WTC11 (cell line): ENCODE measurements around the gene IMPDH2. TPM values are rescaled to one million over a fixed set of nuclear protein-coding genes. Genes with fewer than 3 reads are reported as not detected.

Source experiments
- ATAC-seq: fragments of 200-7000 bp; cut with Tn5 transposase; 2 replicates; pipeline ENCODE4 v1.10.0; 2021; ENCODE audit warnings: mild to moderate bottlenecking, moderate library complexity
- CTCF ChIA-PET: fragments of 300-600 bp; sonication (Branson Sonifier 250); formaldehyde crosslinking; loops from one replicate; lab custom pipeline; 2021; ENCODE audit warnings: antibody characterized with exemption; lab: Charles Lee
- POLR2A ChIA-PET: fragments of 350-600 bp; sonication (Branson Sonifier 250); formaldehyde crosslinking; loops from one replicate; lab custom pipeline; 2021; ENCODE audit warnings: antibody characterized with exemption; lab: Charles Lee
- DNase-seq: peaks from one replicate; pipeline ENCODE4 v3.0.0; 2021; ENCODE audit warnings: low spot score
- H3K27ac Mint-ChIP-seq: 2 replicates; pipeline ENCODE4 v1.8.0; 2021; ENCODE audit warnings: mixed read lengths
- H3K27me3 Mint-ChIP-seq: 2 replicates; pipeline ENCODE4 v1.8.0; 2021; ENCODE audit warnings: low read depth, mild to moderate bottlenecking, moderate library complexity, mixed read lengths
- H3K36me3 Mint-ChIP-seq: 2 replicates; pipeline ENCODE4 v1.8.0; 2021; ENCODE audit warnings: mixed read lengths
- H3K4me1 Mint-ChIP-seq: 2 replicates; pipeline ENCODE4 v1.8.0; 2022; ENCODE audit warnings: mixed read lengths
- H3K4me3 Mint-ChIP-seq: 2 replicates; pipeline ENCODE4 v1.8.0; 2021; ENCODE audit warnings: mild to moderate bottlenecking, moderate library complexity, mixed read lengths
- H3K9me3 Mint-ChIP-seq: 2 replicates; pipeline ENCODE4 v1.8.0; 2021; ENCODE audit warnings: mixed read lengths
- ARID4B ChIP-seq: sonication (generic); formaldehyde crosslinking; IDR thresholded peaks from 2 replicates; pipeline ENCODE4 v1.8.0; 2023; ENCODE audit warnings: missing genetic modification reagents, mild to moderate bottlenecking, borderline replicate concordance
- ATF1 ChIP-seq: sonication (generic); formaldehyde crosslinking; IDR thresholded peaks from 2 replicates; pipeline ENCODE4 v1.8.1; 2023; ENCODE audit warnings: mild to moderate bottlenecking, moderate library complexity, missing genetic modification reagents
- ATF2 ChIP-seq: sonication (generic); formaldehyde crosslinking; IDR thresholded peaks from 2 replicates; pipeline ENCODE4 v1.8.1; 2022; ENCODE audit warnings: low read depth, missing genetic modification reagents, borderline replicate concordance
- ATF3 ChIP-seq: sonication (generic); formaldehyde crosslinking; conservative IDR thresholded peaks from 2 replicates; pipeline ENCODE4 v1.8.1; 2022; ENCODE audit warnings: mild to moderate bottlenecking, missing genetic modification reagents
- CREM ChIP-seq: sonication (generic); formaldehyde crosslinking; IDR thresholded peaks from 2 replicates; pipeline ENCODE4 v1.8.1; 2022; ENCODE audit warnings: mild to moderate bottlenecking, missing genetic modification reagents, moderate library complexity
- E2F5 ChIP-seq: sonication (generic); formaldehyde crosslinking; IDR thresholded peaks from 2 replicates; pipeline ENCODE4 v1.8.1; 2022; ENCODE audit warnings: mild to moderate bottlenecking, moderate library complexity, missing genetic modification reagents
- FOXK1 ChIP-seq: sonication (generic); formaldehyde crosslinking; IDR thresholded peaks from 2 replicates; pipeline ENCODE4 v1.8.0; 2022; ENCODE audit warnings: mild to moderate bottlenecking, moderate library complexity, missing genetic modification reagents
- GABPB1 ChIP-seq: sonication (generic); formaldehyde crosslinking; IDR thresholded peaks from 2 replicates; pipeline ENCODE4 v1.8.1; 2023; ENCODE audit warnings: mild to moderate bottlenecking, missing genetic modification reagents
- GTF2I ChIP-seq: fragments of 250-450 bp; sonication (Bioruptor Pico); conservative IDR thresholded peaks from 2 replicates; pipeline ENCODE4 v1.4.0; 2021; ENCODE audit warnings: mild to moderate bottlenecking
- KAT7 ChIP-seq: sonication (generic); formaldehyde crosslinking; IDR thresholded peaks from 2 replicates; pipeline ENCODE4 v1.8.1; 2023; ENCODE audit warnings: missing genetic modification reagents, mild to moderate bottlenecking, borderline replicate concordance
- RELA ChIP-seq: sonication (generic); formaldehyde crosslinking; IDR thresholded peaks from 2 replicates; pipeline ENCODE4 v1.8.1; 2022; ENCODE audit warnings: missing genetic modification reagents, mild to moderate bottlenecking, borderline replicate concordance
- STAT6 ChIP-seq: sonication (generic); formaldehyde crosslinking; conservative IDR thresholded peaks from 2 replicates; pipeline ENCODE4 v1.8.1; 2023; ENCODE audit warnings: mild to moderate bottlenecking, low read depth, missing genetic modification reagents, moderate library complexity
- TEAD4 ChIP-seq: sonication (generic); formaldehyde crosslinking; IDR thresholded peaks from 2 replicates; pipeline ENCODE4 v1.8.0; 2022; ENCODE audit warnings: mild to moderate bottlenecking, missing genetic modification reagents
- USF1 ChIP-seq: sonication (generic); formaldehyde crosslinking; IDR thresholded peaks from 2 replicates; pipeline ENCODE4 v1.8.0; 2022; ENCODE audit warnings: mild to moderate bottlenecking, missing genetic modification reagents
- ZMAT4 ChIP-seq: fragments of 250-450 bp; sonication (Bioruptor Pico); IDR thresholded peaks from 2 replicates; pipeline ENCODE4 v1.9.0; 2021; ENCODE audit warnings: mild to moderate bottlenecking
- ZNF317 ChIP-seq: sonication (generic); formaldehyde crosslinking; IDR thresholded peaks from 2 replicates; pipeline ENCODE4 v1.8.1; 2023; ENCODE audit warnings: low read depth, mild to moderate bottlenecking, moderate library complexity, missing genetic modification reagents, borderline replicate concordance
- total RNA-seq: library from RNA; stranded (reverse); gene quantifications from 3 replicates; pipeline ENCODE4 v1.2.3, GENCODE V29; 2021

IMPDH2 gene
- total RNA-seq, 1 experiment from 2014 or later = 452 TPM

- no peaks in the 10 kb centered on the region for H3K9me3 Mint-ChIP-seq
- ChIA-PET CTCF (interaction anchor here (1.6 to 6.3 kb wide), 2 partner anchors 14 to 69 kb away, joined by 5 to 124 read pairs; partner anchors contain the start of genes QRICH1 and WDR6), POLR2A (interaction anchor here (0.6 to 1.4 kb wide), 2 partner anchors 36 to 757 kb away, joined by 3 read pairs; no protein-coding TSS in a partner anchor)
- no peak for DNase-seq
- no peak overlapping the region for H3K27ac Mint-ChIP-seq
- TF ChIP-seq RELA (CRISPR knock-in tag) = no peak
- TF ChIP-seq USF1 (CRISPR knock-in tag) = no peak
- no peak for TF ChIP-seq ATF2
- no peak for TF ChIP-seq ZNF317
- TF ChIP-seq ATF1 (CRISPR knock-in tag) = no peak
- no peak for TF ChIP-seq GTF2I
- no peak for TF ChIP-seq STAT6
- no peak for TF ChIP-seq E2F5 (CRISPR knock-in tag)
- no peak for TF ChIP-seq ZMAT4 (CRISPR knock-in tag)
- TF ChIP-seq ARID4B (CRISPR knock-in tag) = no peak
- no peak for TF ChIP-seq FOXK1 (CRISPR knock-in tag)
- TF ChIP-seq CREM (CRISPR knock-in tag) = no peak
- no peak for TF ChIP-seq ATF3
- no peak for TF ChIP-seq KAT7 (CRISPR knock-in tag)
- no peak for TF ChIP-seq TEAD4
- no peak for TF ChIP-seq GABPB1 (CRISPR knock-in tag)
- TF ChIP-seq, all 79 proteins: peak for 0
- Mint-ChIP-seq H3K36me3 (peaks cover 57% of the 10 kb centered on the region), H3K27me3 (no peaks in the 10 kb centered on the region), H3K4me3 (no peak overlapping the region), H3K4me1 (peaks cover 35% of the 10 kb centered on the region)
- no peak for ATAC-seq
These were observed 4.7 kb downstream of the IMPDH2 start for GRCh38 chr3:49024449-49024848.
